ENCODE measurements around the gene CRK. TPM values are rescaled to one million over a fixed set of nuclear protein-coding genes. Genes with fewer than 3 reads are reported as not detected.

Gene CRK
- total and polyA plus RNA-seq, 9 donors, result 31.7 to 60.6 (median 43.3) TPM

DNA sequence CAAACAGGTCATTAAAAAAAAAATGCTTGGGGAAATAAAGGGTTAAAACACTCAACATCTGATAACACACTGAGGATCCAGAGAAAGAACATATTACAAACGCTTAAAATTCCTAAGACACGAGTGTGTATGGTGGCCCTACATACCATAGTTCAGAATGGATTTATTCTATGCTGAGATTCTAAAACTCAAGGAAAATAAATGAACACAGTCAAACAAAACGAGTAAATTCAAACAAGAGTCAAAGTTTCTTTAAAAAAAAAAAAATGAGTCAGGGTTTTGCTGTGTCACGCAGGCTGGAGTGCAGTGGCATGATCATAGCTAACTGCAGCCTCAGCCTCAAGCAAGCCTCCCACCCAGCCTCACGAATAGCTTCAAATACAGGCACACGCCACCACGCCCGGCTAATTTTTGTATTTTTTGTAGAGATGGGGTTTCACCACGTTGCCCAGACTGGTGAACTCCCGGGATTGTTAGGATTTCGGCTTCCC, 17.4 kb downstream of the CRK start:
- Histone ChIP-seq H3K4me1 (ENCODE audit: insufficient read depth) (peaks cover 7% of the 10 kb centered on the region), H3K27ac (no peak overlapping the region), H3K36me3 (no peaks in the 10 kb centered on the region), H3K27me3 (no peaks in the 10 kb centered on the region), H3K9me3 (no peaks in the 10 kb centered on the region), H3K4me3 (no peak overlapping the region)
- no peak for DNase-seq
- intact Hi-C loops (cut with DNase I), result no loop called here
- WGBS, 3 donors, result 35 to 54% (median 44%) methylated on average over 11 of the region's 11 CpGs
- TF ChIP-seq EP300 (IDR thresholded peaks at IDR 0.05) (no peak), POLR2A (IDR thresholded peaks at IDR 0.05) (no peak)
- TF ChIP-seq, protein P1, sequence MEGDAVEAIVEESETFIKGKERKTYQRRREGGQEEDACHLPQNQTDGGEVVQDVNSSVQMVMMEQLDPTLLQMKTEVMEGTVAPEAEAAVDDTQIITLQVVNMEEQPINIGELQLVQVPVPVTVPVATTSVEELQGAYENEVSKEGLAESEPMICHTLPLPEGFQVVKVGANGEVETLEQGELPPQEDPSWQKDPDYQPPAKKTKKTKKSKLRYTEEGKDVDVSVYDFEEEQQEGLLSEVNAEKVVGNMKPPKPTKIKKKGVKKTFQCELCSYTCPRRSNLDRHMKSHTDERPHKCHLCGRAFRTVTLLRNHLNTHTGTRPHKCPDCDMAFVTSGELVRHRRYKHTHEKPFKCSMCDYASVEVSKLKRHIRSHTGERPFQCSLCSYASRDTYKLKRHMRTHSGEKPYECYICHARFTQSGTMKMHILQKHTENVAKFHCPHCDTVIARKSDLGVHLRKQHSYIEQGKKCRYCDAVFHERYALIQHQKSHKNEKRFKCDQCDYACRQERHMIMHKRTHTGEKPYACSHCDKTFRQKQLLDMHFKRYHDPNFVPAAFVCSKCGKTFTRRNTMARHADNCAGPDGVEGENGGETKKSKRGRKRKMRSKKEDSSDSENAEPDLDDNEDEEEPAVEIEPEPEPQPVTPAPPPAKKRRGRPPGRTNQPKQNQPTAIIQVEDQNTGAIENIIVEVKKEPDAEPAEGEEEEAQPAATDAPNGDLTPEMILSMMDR (IDR thresholded peaks at IDR 0.05), result no peak

DNA sequence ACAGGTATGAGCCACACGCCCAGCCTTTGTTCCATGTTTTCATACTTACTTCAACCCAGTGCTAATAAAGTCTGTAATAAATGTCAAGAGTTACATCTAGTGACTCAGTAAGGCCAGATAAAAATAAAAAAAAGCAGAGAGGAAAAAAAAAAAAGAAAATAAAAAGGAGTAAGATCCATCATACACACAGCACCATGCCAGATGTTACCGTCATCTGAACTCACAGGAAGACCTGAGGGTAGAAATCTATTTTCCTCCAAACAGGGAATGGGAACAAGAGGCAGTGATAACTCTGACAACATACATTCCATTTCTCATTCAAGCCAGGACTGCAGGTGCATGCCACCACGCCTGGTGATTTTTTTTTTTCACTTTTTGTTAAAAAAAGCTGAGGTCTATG, 20.7 kb downstream of the CRK start:
- intact Hi-C loops (cut with DNase I), result no loop called here
- no peak for DNase-seq
- H3K4me1 ChIP-seq (ENCODE audit: insufficient read depth), result peaks cover 7% of the 10 kb centered on the region
- TF ChIP-seq POLR2A (IDR thresholded peaks at IDR 0.05), result no peak
- 89 to 94% (median 91%) methylated on average over 3 of the region's 3 CpGs for WGBS, 3 donors
- no peak overlapping the region for H3K4me3 ChIP-seq
- no peaks in the 10 kb centered on the region for H3K9me3 ChIP-seq
- H3K36me3 ChIP-seq, result no peaks in the 10 kb centered on the region
- no peak overlapping the region for H3K27ac ChIP-seq
- no peaks in the 10 kb centered on the region for H3K27me3 ChIP-seq

DNA sequence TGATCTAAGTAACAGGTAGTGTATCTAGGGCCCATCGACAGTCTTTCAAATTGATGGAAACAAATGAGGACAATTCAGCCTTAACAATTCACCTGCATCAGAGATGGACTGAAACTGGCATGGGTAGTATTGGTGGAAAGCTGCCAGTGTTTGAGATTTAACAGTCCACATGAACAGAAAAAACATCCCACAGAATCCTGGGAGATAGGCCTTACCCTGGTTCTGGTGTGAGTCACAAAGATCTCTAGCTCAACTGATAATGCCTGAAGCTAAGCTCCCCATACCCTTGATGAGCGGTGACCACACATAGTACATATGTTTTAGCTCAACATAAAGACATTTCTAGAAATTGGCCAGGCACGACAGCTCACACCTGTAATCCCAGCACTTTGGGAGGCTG, 21.9 kb downstream of the CRK start:
- TF ChIP-seq POLR2A (IDR thresholded peaks at IDR 0.05) (no peak), EP300 (IDR thresholded peaks at IDR 0.05) (no peak)
- TF ChIP-seq, protein P1 (IDR thresholded peaks at IDR 0.05), result no peak
- H3K27me3 ChIP-seq, result no peaks in the 10 kb centered on the region
- H3K4me3 ChIP-seq, result no peak overlapping the region
- 90 to 93% (median 91%) methylated on average over 3 of the region's 3 CpGs for WGBS, 3 donors
- intact Hi-C loops (cut with DNase I), result no loop called here
- no peaks in the 10 kb centered on the region for H3K9me3 ChIP-seq
- peaks cover 7% of the 10 kb centered on the region for H3K4me1 ChIP-seq (ENCODE audit: insufficient read depth)
- H3K36me3 ChIP-seq, result no peaks in the 10 kb centered on the region
- no peak overlapping the region for H3K27ac ChIP-seq
- no peak for DNase-seq

DNA sequence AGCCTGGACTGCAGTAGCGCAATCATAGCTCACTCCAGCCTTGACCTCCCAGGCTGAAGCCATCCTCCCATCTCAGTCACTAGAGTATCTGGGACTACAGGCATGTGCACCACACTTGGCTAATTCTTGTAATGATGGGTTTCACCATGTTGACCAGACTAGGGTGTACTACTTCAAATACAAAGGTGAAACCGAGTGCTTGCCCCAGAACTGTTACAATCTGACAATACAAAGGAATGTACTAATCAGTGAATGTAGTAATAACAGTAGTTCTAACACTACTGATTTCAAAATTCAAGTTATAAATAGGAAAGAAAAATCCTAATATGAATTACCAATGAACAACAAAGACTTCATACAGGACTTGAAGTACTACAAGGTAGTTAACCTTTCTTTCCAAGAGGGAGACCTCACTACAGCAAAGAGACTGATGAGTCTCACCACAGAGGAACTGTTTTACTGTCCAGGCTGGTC, 24.4 kb downstream of the CRK start:
- TF ChIP-seq POLR2A (IDR thresholded peaks at IDR 0.05), result no peak
- no peak for TF ChIP-seq EP300 (IDR thresholded peaks at IDR 0.05)
- TF ChIP-seq, protein P1 (IDR thresholded peaks at IDR 0.05), result no peak
- no peaks in the 10 kb centered on the region for H3K36me3 ChIP-seq
- WGBS, 3 donors, result 72 to 80% (median 73%) methylated on average over 2 of the region's 2 CpGs
- no peaks in the 10 kb centered on the region for H3K4me1 ChIP-seq (ENCODE audit: insufficient read depth)
- no peaks in the 10 kb centered on the region for H3K9me3 ChIP-seq
- intact Hi-C loops (cut with DNase I), result no loop called here
- no peak overlapping the region for H3K27ac ChIP-seq
- DNase-seq, result no peak
- no peaks in the 10 kb centered on the region for H3K27me3 ChIP-seq
- H3K4me3 ChIP-seq, result no peak overlapping the region

DNA sequence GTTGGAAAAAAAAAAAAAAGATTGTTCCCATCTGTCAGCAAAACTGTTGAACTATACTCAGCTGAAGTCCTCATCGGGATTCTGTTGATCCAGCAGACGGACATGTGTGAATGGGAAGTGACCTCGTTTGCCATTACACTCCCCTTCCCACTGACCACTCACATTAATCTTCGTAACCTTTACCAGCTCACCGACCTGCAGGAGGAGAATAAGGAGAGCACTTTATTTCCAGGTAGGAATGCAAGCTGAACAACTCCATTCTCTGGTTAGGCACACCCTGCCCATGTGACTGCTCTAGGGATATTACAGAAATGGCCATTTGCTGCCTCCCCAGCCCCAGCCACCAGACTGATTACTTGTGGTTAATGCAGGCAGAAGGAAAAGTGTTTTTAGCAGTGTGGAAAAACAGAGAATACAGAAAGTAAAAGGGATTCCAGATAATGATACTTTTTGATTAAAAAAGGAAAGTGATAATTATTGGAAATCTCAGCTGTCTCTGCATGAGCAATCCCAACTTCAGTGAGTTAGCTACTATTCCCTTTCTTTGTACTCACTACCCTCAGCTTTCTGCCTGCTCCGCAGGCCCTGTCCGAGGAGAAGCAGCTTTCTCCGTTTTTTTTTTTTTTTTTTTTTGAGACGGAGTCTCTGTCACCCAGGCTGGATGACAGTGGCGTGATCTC, 32.4 kb downstream of the CRK start:
- Histone ChIP-seq H3K9me3 (no peaks in the 10 kb centered on the region), H3K27me3 (no peaks in the 10 kb centered on the region), H3K27ac (no peak overlapping the region), H3K36me3 (no peaks in the 10 kb centered on the region), H3K4me3 (no peak overlapping the region), H3K4me1 (ENCODE audit: insufficient read depth) (no peaks in the 10 kb centered on the region)
- 74 to 77% (median 74%) methylated on average over 10 of the region's 10 CpGs for WGBS, 3 donors
- no peak for DNase-seq
- intact Hi-C loops (cut with DNase I), result no loop called here
- TF ChIP-seq, protein P1 (IDR thresholded peaks at IDR 0.05), result no peak
- TF ChIP-seq EP300 (IDR thresholded peaks at IDR 0.05), result no peak
- no peak for TF ChIP-seq POLR2A (IDR thresholded peaks at IDR 0.05)
